Nephron progenitor cell (in vitro differentiated cells): Measurements from ENCODE around the gene PRSS1.
"Not testable (repeated sequence)": the region's sequence is repeated elsewhere in the genome, so short reads cannot be mapped to it uniquely, and the experiment has no call there.

Source experiments
- DNase-seq: peaks from one replicate; pipeline ENCODE4 v3.0.0; 2021
- H3K27ac Mint-ChIP-seq: 2 replicates; pipeline ENCODE4 v1.8.0; 2021; ENCODE audit warnings: mild to moderate bottlenecking, moderate library complexity, mixed read lengths
- H3K27me3 Mint-ChIP-seq: 2 replicates; pipeline ENCODE4 v1.8.0; 2021; ENCODE audit warnings: mild to moderate bottlenecking, low read depth, mixed read lengths; ENCODE audit not compliant: poor library complexity
- H3K36me3 Mint-ChIP-seq: 2 replicates; pipeline ENCODE4 v1.8.0; 2021; ENCODE audit warnings: low read depth, mixed read lengths
- H3K4me1 Mint-ChIP-seq: 2 replicates; pipeline ENCODE4 v1.8.0; 2021; ENCODE audit warnings: mixed read lengths
- H3K4me3 Mint-ChIP-seq: 2 replicates; pipeline ENCODE4 v1.8.0; 2021; ENCODE audit warnings: mild to moderate bottlenecking, moderate library complexity, mixed read lengths
- H3K9me3 Mint-ChIP-seq: 2 replicates; pipeline ENCODE4 v1.8.0; 2021; ENCODE audit warnings: mild to moderate bottlenecking, moderate library complexity, mixed read lengths
- CTCF ChIP-seq: fragments of 200-600 bp; sonication (generic); IDR thresholded peaks from 2 replicates; pipeline ENCODE4 v1.5.0; 2021; ENCODE audit warnings: antibody characterized with exemption

Gene PRSS1

GRCh38 chr7:142771353-142771723 is 22.1 kb downstream of the PRSS1 start:
- Mint-ChIP-seq H3K4me1 (peaks cover 4% of the 10 kb centered on the region), H3K4me3 (no peak overlapping the region), H3K36me3 (no peaks in the 10 kb centered on the region), H3K27me3 (peaks cover 48% of the 10 kb centered on the region), H3K9me3 (no peaks in the 10 kb centered on the region), H3K27ac (no peak overlapping the region)
- no peak for TF ChIP-seq CTCF
- DNase-seq = no peak

- TF ChIP-seq CTCF = no peak
- Mint-ChIP-seq H3K4me1 (peaks cover 4% of the 10 kb centered on the region), H3K27me3 (peaks cover 45% of the 10 kb centered on the region), H3K36me3 (no peaks in the 10 kb centered on the region), H3K9me3 (no peaks in the 10 kb centered on the region), H3K4me3 (no peak overlapping the region), H3K27ac (no peak overlapping the region)
- no peak for DNase-seq
Measured at GRCh38 chr7:142772051-142772450, 22.8 kb downstream of the PRSS1 start.

GRCh38 chr7:142772673-142773072 is 23.4 kb downstream of the PRSS1 start:
- no peak for TF ChIP-seq CTCF
- no peak for DNase-seq
- Mint-ChIP-seq H3K27ac (no peak overlapping the region), H3K4me1 (peaks cover 4% of the 10 kb centered on the region), H3K9me3 (no peaks in the 10 kb centered on the region), H3K36me3 (no peaks in the 10 kb centered on the region), H3K4me3 (no peak overlapping the region), H3K27me3 (peaks cover 40% of the 10 kb centered on the region)

- Mint-ChIP-seq H3K27ac (no peak overlapping the region), H3K9me3 (no peaks in the 10 kb centered on the region), H3K4me1 (peaks cover 4% of the 10 kb centered on the region), H3K4me3 (no peak overlapping the region), H3K36me3 (no peaks in the 10 kb centered on the region), H3K27me3 (peaks cover 37% of the 10 kb centered on the region)
- TF ChIP-seq CTCF = no peak
- DNase-seq = no peak
Measured at GRCh38 chr7:142773230-142773629, 24.0 kb downstream of the PRSS1 start.

GRCh38 chr7:142773937-142774744 is 24.9 kb downstream of the PRSS1 start:
- DNase-seq = no peak
- H3K27me3 Mint-ChIP-seq = peaks cover 37% of the 10 kb centered on the region
- no peaks in the 10 kb centered on the region for H3K9me3 Mint-ChIP-seq
- no peaks in the 10 kb centered on the region for H3K36me3 Mint-ChIP-seq
- H3K4me3 Mint-ChIP-seq = no peak overlapping the region
- H3K4me1 Mint-ChIP-seq = peaks cover 4% of the 10 kb centered on the region
- no peak for TF ChIP-seq CTCF
- no peak overlapping the region for H3K27ac Mint-ChIP-seq

- Mint-ChIP-seq H3K9me3 (no peaks in the 10 kb centered on the region), H3K27me3 (peaks cover 31% of the 10 kb centered on the region), H3K36me3 (no peaks in the 10 kb centered on the region), H3K4me1 (peaks cover 4% of the 10 kb centered on the region), H3K27ac (no peak overlapping the region), H3K4me3 (no peak overlapping the region)
- no peak for TF ChIP-seq CTCF
- no peak for DNase-seq
Measured at GRCh38 chr7:142774826-142775225, 25.6 kb downstream of the PRSS1 start.

GRCh38 chr7:142775351-142776115 is 26.3 kb downstream of the PRSS1 start:
- not testable (repeated sequence) for DNase-seq, H3K27ac Mint-ChIP-seq, H3K4me3 Mint-ChIP-seq, H3K36me3 Mint-ChIP-seq, H3K4me1 Mint-ChIP-seq, H3K9me3 Mint-ChIP-seq
- peaks cover 32% of the 10 kb centered on the region for H3K27me3 Mint-ChIP-seq
